HTERT RPE-1 (cell line): ENCODE results near the gene LPAR6.
"Not testable (repeated sequence)": the region's sequence is repeated elsewhere in the genome, so short reads cannot be mapped to it uniquely, and the experiment has no call there.

Experiments
- in situ Hi-C: fragments of 300-500 bp; cut with MboI; formaldehyde crosslinking; loops from 4 replicates; pipeline ENCODE4 v1.14.3; 2020; ENCODE audit warnings: low sequenced_read_pairs

LPAR6 gene

GRCh38 chr13:48422003-48422402 is 9.1 kb upstream of the LPAR6 start:
- in situ Hi-C loops = not testable (repeated sequence)

GRCh38 chr13:48415516-48415915 is 2.6 kb upstream of the LPAR6 start:
- in situ Hi-C loops = no loop called here

GRCh38 chr13:48414501-48414900 is 1.6 kb upstream of the LPAR6 start:
- in situ Hi-C loops = no loop called here

GRCh38 chr13:48411841-48412531 is 927 bp downstream of the LPAR6 start:
- in situ Hi-C loops = no loop called here

GRCh38 chr13:48411147-48411794 is 1.6 kb downstream of the LPAR6 start:
- in situ Hi-C loops = no loop called here

DNA sequence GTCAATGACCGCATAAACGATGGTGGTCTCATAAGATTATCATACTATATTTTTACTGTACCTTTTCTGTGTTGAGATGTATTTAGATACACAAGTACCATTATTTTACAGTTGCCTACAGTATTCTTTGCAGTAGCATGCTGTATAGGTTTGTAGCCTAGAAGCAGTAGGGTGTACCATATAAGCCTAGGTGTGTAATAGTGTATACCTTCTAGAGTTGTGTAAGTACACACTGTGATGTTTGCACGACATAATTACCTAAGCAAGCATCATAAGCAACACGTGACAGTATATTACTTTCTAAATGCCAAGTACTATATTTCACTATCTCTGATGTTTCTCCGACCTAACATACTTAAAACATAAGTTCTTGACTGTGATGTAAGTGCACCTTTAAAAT is 2.7 kb downstream of the LPAR6 start:
- in situ Hi-C loops = no loop called here

DNA sequence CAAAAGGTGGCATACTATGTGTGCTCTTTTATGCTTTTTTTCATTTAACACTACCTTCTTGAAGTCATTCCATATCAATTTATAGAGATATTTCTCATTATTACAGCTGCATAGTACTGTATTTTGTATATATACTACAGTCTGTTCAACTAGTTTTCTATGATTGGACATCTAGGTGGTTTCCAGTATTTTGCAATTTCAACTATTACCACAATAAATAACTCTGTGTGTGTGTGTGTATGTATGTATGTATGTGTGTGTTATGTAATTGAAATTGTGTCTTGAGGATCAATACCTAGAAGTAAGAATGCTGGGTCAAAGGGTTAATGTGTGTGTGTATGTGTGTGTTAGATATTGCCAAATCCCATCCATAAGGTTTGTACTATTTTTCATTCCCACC is 7.0 kb downstream of the LPAR6 start:
- in situ Hi-C loops = no loop called here

GRCh38 chr13:48404952-48405351 is 8.0 kb downstream of the LPAR6 start:
- in situ Hi-C loops = no loop called here

DNA sequence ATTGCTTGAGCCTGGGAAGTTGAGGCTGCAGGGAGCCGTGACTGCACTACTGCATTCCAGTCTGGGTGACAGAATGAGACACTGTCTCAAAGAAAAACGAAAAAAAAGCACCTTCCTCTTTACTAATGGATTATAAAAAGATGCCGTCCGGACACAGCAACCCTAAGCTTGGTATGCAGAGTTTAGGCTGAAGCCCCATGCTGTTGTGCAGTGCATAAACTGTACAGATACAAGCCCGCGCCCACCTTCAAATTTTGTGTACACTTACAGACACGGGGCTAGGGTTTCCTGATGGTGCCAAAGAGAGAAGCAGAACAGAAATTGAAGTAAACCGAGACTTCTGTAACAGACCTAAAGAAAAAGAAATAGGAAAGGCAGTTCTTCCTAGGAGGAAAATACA is 9.0 kb downstream of the LPAR6 start:
- in situ Hi-C loops = no loop called here

- in situ Hi-C loops = no loop called here
Observed at GRCh38 chr13:48403151-48403631, 9.7 kb downstream of the LPAR6 start.

DNA sequence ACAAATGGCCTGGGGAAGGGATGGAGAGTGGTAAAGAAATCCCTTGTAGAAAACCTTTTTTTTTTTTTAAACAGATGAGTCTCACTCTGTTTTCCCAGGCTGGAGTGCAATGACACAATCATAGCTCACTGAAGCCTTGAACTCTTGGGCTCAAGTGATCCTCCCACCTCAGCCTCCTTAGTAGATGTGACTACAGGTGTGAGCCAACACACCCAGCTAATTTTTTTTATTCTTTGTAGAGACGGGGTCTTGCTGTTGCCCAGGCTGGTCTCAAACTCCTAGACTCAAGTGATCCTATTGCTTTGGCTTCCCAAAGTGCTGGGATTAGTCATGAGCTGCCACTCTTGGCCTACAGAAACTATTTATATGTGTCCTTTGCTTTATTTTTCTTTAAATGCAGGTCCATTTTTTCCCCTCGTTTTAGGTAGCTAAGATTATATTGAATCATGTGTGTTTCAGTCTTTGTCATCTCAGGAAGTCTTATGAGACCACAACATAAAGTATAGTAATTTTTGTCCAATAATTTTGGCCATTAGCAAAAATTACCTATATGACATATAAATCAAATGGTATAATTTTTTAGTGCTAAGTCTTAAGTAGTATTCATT is 10.5 kb downstream of the LPAR6 start:
- in situ Hi-C loops = no loop called here

DNA sequence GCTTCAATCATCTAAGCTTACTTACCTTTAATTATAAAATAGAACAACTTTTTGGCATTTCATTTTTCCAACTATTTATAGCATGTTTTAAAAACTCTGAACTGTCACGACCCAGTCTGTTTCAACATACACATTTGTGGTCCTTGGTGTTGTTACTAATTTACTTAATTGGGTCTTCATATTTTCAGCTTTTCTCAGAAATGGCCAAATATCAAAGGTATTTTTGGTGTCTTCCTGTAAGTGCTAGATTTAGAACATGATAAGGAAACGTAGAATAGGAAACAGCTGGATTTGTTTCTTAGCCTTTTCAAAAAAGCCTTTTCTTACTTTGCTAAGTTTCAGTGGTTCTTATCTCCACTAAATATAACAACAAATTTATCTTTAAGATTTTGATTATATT is 11.4 kb downstream of the LPAR6 start:
- in situ Hi-C loops = no loop called here

DNA sequence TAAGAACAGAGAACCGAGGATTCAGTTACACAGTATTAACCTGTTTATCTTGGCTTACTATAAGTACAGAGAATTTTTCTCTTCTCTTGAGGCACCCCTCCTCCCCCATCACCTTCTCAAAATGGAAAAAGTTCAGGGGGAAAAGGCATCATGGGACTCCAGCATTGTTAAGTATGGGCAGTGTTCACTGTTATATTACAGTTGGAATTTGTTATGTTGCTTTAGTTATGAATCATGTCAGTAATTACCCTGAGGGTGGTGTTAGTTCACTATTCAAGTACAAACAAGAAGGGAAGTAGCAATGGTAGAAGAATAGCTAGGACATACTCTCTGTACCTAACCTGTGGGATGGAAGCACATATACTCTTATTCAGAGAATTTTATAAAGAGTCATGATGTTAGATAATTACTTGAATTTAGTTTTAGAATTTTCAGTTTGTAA is 12.0 kb downstream of the LPAR6 start:
- in situ Hi-C loops = no loop called here

DNA sequence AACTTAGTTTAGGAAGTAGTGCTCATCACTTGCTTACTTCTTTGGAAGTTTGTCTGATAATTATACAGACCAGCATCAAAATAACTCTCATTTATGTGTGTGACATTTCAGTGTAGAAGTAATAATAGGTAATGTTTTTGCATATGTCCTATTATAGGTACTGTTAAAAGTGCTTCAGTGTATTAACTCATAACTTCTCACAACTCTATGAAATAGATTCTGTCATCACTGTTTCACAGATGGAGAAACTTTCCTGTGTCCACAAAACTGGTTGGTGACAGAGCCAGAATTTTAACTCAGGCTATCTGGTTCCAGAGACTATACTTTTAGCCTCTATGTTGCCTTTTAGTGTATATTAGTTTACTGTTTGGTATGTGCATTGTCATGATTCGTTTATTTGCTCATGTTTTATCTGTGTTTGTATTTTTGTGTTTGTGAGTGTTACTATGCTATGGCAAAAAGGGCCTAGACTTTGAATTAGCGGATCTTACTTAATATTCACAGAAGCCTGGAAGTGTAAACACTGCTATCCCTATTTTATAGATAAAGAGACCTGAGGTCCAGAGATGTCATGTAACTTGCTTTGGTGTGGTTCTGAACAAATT is 12.7 kb downstream of the LPAR6 start:
- in situ Hi-C loops = no loop called here

GRCh38 chr13:48398450-48399095 is 14.3 kb downstream of the LPAR6 start:
- in situ Hi-C loops = no loop called here

- in situ Hi-C loops = no loop called here
Observed at GRCh38 chr13:48397744-48398143, 15.2 kb downstream of the LPAR6 start.

GRCh38 chr13:48393698-48394085 is 19.2 kb downstream of the LPAR6 start:
- in situ Hi-C loops = no loop called here

GRCh38 chr13:48393030-48393697 is 19.7 kb downstream of the LPAR6 start:
- in situ Hi-C loops = no loop called here

GRCh38 chr13:48391257-48391656 is 21.7 kb downstream of the LPAR6 start:
- in situ Hi-C loops = no loop called here

- in situ Hi-C loops = no loop called here
Observed at GRCh38 chr13:48386816-48387215, 26.1 kb downstream of the LPAR6 start.

DNA sequence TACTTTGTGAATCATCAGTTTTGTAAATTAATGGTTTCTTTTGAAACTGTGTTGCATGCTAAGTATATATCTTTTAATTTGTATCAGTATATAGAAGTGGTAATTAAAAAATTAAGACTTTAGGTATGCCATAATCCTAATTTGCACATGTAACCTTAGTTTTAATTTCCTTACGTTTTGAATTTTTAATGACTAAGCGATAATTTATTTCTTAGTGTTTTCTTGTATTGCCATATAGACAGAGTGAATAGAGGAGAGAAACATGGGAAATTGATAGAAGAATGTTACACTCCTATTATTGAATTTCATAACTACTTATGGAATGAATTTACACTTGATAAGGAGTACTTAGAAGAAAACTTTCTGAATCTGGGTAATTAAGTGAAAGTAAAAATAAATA is 29.5 kb downstream of the LPAR6 start:
- in situ Hi-C loops = no loop called here
